Frontal cortex (tissue), 4 donors: ENCODE results near the gene PALD1. TPM values are rescaled to one million over a fixed set of nuclear protein-coding genes. Genes with fewer than 3 reads are reported as not detected.

Source experiments
- DNase-seq, 2 donors: peaks; one replicate each; pipeline ENCODE4 v3.0.0; 2012; ENCODE audit warnings: low spot score in 2 of 2
- FAIRE-seq: peaks from 2 replicates; lab custom pipeline; 2012; peaks lifted over from hg19 to GRCh38; lab: Jason Lieb, UNC
- total RNA-seq: library from RNA; depleted of rRNA; stranded (reverse); fragments of >200 nt; gene quantifications from one replicate; pipeline ENCODE4 v1.2.3, GENCODE V29; 2014
- donor health status: control.
- donor health status: control.
- donor health status: control.

Gene PALD1
- total RNA-seq, 1 donor from 2014 or later: 6.9 TPM

GRCh38 chr10:70582793-70583668 lies 104.5 kb downstream of the PALD1 start:
- FAIRE-seq: no peak
- no peak for DNase-seq

- FAIRE-seq (no peak), DNase-seq (no peak)
These were observed 105.1 kb downstream of the PALD1 start for GRCh38 chr10:70583669-70584037.

GRCh38 chr10:70584366-70584765 lies 105.8 kb downstream of the PALD1 start:
- no peak for FAIRE-seq
- DNase-seq: no peak

GRCh38 chr10:70584909-70585544 lies 106.5 kb downstream of the PALD1 start:
- no peak for DNase-seq
- no peak for FAIRE-seq

GRCh38 chr10:70585578-70586169 lies 107.1 kb downstream of the PALD1 start:
- no peak for FAIRE-seq
- no peak for DNase-seq

- FAIRE-seq: no peak
- DNase-seq: no peak
These were observed 107.9 kb downstream of the PALD1 start for GRCh38 chr10:70586348-70586930.

- FAIRE-seq: peak; percentile 68
These were observed 108.6 kb downstream of the PALD1 start for GRCh38 chr10:70587045-70587658.

GRCh38 chr10:70588255-70588654 lies 109.7 kb downstream of the PALD1 start:
- DNase-seq (no peak), FAIRE-seq (no peak)

More at GRCh38 chr10:70587045-70587658, 108.6 kb downstream of the PALD1 start:
- no peak for DNase-seq

- FAIRE-seq (no peak), DNase-seq (no peak)
These were observed 110.4 kb downstream of the PALD1 start for GRCh38 chr10:70588859-70589570.

- FAIRE-seq (no peak), DNase-seq (no peak)
These were observed 111.4 kb downstream of the PALD1 start for GRCh38 chr10:70589762-70590654.

GRCh38 chr10:70590655-70591416 lies 112.3 kb downstream of the PALD1 start:
- no peak for DNase-seq
- no peak for FAIRE-seq

GRCh38 chr10:70592186-70592735 lies 113.7 kb downstream of the PALD1 start:
- no peak for FAIRE-seq
- no peak for DNase-seq

- FAIRE-seq (no peak), DNase-seq (no peak)
These were observed 114.4 kb downstream of the PALD1 start for GRCh38 chr10:70592746-70593512.

GRCh38 chr10:70593513-70593890 lies 114.9 kb downstream of the PALD1 start:
- DNase-seq: no peak
- no peak for FAIRE-seq

- no peak for FAIRE-seq
- DNase-seq: no peak
These were observed 115.6 kb downstream of the PALD1 start for GRCh38 chr10:70594161-70594560.

- DNase-seq: no peak
- no peak for FAIRE-seq
These were observed 117.0 kb downstream of the PALD1 start for GRCh38 chr10:70595566-70596016.
